Bone marrow (tissue), 2 donors: ENCODE data around the gene FKRP.

Experiments
- DNase-seq, 2 donors: peaks; one replicate each; lab custom pipeline; 2025; lab: John Stamatoyannopoulos, UW

FKRP gene

GRCh38 chr19:46719629-46720502, 26.0 kb upstream of the FKRP start:
- DNase-seq: no peak

GRCh38 chr19:46720503-46721239, 25.2 kb upstream of the FKRP start:
- DNase-seq: no peak

- no peak for DNase-seq
Observed at GRCh38 chr19:46721269-46722003, 24.4 kb upstream of the FKRP start.

DNA sequence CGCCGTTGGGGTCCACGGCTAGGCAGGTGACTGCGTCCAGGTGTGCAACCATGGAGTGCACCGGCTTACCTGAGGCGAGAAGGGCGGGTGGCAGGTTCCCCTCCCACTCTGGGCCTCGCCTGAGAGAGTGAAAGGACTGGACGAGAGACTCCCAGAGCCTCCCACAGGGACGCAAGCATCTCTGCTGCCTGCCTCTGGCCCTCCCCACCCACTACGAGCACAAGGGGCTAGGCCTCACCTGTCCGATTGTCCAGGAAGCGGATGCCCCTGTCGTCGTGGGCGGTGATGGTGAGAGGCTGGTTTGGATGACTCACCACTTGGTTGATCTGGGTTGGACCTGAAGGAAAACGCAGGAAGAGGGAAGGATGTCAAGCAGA, 23.9 kb upstream of the FKRP start:
- no peak for DNase-seq

DNA sequence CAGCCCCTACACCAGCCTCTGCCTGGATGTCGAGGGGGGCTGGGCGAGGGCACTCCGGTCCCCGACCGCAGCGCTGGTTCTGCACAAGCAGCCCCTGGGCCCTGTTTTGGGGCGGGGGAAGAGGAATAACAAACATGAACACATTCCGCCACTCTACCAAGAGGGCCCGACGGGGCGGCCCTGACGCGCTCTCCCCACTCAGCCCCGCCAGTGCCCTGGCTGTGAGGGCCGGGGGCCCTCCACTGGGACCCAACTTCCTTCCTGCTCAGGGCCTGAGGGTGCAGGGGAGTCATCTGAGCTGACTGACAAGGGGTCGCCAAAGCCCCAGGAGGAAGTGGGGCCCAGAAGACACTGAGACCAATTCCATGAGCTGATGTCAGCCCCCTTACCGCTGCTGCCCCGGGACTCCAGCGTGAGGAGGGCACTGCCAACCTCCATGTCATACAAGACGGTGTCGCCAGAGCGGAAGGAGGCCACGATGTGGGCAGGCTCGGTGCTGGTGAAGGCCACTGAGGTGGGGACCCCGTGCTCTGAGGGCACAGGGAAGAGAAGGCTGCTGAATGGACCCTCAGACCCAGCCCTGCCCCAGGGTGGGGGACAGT, 23.3 kb upstream of the FKRP start:
- DNase-seq: no peak

DNA sequence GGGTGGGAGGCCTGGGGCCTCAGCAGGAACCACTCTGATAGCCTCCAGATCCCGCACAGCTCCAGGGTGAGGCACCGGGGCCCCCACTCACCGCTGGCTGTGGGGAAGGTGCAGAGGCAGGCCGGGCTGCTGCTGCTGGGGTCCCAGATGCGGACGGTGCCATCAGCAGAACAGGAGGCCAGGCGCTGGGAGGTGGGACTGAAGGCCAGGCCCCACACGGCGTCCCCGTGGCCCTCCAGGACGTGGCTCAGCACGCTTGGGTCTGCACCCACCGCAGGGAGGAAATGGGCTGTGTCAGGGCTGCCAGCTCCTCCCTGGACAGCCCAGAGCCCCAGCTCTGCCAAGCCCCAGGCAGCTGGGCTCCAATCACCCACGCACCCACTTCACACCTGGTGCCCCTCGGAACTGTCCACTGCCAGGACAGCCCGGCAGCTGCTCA, 22.8 kb upstream of the FKRP start:
- DNase-seq: no peak

- no peak for DNase-seq
Observed at GRCh38 chr19:46723471-46723870, 22.4 kb upstream of the FKRP start.

DNA sequence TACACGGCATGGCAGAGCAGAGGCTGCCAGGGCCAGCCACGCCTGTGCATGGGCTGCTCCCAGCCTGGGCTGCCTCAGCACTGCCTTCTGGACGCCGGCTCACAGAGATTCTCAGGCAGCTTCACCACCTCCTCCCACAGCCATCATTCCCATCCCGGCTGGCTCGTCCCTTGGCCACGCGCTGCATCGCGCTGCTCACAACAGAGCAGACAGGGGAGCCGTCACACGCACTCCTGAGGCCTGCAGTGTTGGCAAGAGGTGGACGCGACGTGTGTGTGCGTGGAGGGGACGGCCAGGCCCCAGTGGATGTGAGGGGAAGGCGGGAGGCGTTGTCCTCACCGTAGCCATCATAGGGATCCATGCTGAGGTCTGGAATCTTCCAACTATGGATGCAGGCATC, 21.4 kb upstream of the FKRP start:
- DNase-seq: no peak

GRCh38 chr19:46725036-46725820, 20.6 kb upstream of the FKRP start:
- DNase-seq: no peak

DNA sequence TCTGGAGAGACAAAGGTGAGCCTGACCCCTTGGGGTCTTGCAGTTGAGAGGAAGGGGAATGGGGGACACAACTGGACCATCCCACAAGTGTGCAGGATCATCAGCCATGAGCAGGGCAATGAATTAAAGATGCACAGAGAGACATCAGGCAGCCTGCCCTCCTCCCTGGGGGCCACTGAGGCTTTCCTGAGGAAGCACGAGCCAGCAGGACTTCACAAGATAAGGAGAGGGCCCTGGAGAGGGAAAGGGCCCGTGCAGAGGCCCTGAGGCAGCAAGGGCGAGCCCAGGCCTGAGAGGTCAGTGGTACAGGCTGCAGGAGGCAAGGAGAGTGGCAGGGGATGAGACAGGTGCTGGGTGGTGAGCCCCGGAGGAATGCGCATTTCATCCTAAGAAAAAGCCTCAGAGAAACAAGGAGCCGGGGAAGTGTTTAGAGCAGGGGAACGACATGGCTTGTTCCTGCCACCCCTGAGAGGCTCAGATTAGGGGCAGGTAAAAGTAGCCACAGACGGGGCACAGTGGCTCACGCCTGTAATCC, 19.9 kb upstream of the FKRP start:
- DNase-seq: no peak

DNA sequence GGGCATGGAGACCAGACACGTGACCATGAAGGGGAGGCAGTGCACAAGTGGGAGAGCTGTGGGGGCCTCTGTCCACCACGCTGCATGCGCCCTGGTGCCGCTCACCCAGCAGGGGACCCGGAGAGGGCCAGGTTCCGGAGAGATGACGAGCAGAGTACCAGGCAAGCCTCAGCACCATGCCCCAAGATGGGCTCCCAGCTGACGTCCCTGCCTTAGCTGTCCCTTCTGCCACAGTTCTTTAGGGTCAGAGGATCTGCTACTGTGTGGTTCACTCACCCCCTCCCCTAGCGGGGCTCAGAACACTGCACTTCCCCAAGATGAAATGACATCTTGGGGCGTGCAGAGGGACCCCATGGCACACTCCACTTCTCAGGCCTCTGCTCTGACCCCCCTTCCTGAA, 19.3 kb upstream of the FKRP start:
- no peak for DNase-seq

- DNase-seq: no peak
Observed at GRCh38 chr19:46726971-46727501, 18.8 kb upstream of the FKRP start.

DNA sequence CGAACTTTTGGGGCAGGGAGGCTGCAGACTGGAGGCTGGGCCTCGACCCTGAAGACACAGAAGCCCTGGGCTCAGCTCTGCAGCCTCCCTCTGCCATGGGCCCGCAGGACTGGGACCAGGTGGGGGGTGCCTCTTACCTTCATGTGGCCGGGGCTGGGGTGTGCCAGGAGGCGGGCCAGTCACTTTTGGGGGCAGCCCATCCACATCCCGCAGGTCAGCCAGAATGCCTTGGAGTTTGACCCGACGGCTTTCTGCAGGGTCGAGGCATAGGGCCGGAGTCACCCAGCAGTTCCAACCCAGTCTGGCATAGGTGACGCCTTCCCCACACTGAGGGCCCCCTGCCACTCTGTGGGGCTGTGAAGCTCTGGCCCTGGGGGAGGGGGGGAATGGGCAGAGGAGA, 18.1 kb upstream of the FKRP start:
- no peak for DNase-seq

DNA sequence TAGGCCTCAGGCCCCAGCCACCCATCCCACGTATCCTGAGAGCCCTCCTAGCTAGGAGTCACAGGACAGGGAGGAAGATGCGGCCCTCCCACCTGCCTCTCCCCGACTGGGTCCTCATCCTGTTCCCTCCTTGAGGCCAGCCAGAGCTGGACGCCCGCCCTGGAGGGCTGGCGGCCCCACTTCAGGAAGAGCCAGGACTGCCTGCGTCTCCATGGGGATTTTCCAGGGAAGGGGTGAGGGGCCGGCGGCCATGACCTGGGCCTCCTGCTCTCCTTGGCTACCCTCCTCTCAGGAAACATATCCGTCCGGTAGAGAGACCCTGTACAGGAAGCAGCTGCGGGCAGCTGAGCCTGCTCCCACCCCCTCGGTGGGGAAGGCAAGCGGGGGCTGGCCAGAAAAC, 17.6 kb upstream of the FKRP start:
- no peak for DNase-seq

GRCh38 chr19:46728693-46729339, 17.0 kb upstream of the FKRP start:
- DNase-seq: peak; percentile 34 to 59

DNA sequence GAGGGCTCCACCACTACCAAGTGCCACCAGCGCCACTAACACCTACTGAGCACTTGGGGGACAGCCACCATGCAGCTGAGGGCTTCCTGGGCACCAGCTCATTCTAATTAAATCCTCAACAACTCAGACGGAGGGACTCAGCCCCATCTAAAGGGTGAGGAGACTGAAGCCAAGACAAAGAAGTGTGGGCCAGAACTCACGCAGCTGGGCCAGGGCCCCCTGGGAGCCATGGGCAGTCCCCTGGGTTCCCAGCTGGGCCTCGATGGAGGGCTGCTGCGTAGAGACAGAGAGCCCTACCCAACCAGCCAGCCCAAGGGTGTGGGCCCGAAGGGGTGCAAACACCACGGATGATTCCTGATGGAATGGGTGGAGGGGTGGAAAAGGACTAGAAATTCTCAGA, 16.2 kb upstream of the FKRP start:
- DNase-seq: no peak

- no peak for DNase-seq
Observed at GRCh38 chr19:46730187-46730586, 15.7 kb upstream of the FKRP start.

GRCh38 chr19:46730595-46730994, 15.3 kb upstream of the FKRP start:
- DNase-seq: no peak

DNA sequence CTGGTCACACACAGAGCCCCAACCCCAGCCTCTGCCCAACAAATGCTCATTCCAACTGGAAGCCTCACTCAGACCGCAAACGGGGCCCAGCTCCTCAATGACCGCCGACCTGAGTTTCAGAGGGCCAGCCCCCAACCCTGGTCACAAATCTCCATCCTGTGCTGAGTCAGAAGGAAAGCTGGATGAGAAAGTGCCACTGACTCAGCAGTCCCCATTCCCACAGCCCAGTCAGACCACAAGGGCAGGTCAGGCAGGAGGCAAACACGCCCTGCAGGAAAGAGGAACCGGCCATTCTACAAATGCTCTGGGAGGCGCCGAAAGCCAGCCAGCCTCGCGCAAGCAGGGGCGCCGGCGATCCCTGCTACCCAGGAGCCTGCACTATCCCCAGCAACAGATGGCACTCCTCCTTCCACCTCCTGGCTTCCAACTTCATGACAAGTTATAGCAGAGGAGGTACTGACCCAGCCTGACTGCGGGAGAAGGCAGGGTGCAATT, 14.8 kb upstream of the FKRP start:
- DNase-seq: peak; percentile 56 to 77

DNA sequence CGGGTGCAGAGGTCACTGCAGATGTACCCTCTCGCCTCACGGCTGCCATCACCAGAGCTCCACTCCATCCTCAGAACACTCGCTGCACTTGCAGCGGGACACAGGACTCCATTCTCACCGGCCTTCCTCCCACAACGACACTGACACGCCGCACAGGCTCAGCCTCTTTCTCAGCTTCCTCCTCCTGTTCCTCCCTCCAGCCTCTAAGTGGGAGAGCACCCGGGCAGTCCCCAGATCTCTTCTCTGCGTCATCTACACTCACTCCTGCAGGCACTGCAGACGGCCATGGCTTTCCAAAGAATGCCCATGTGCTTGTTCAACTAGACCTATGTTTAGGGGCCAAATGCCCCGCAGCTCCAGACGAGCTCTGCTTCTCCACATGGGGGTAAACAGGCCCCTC, 14.3 kb upstream of the FKRP start:
- DNase-seq: peak; percentile 27 to 56
